GM21717 (cell line): ENCODE data around the gene SNRPD3.

Experiments
- ATAC-seq: cut with Tn5 transposase; IDR thresholded peaks from one replicate; pipeline ENCODE4 v1.9.1; 2021; ENCODE audit warnings: mild to moderate bottlenecking, moderate library complexity; ENCODE audit not compliant: unreplicated experiment

The SNRPD3 gene

GRCh38 chr22:24555165-24556039 is at the start of gene SNRPD3:
Gene SNRPD3 (plus strand): TSS chr22:24555999. CDS start chr22:24557675, 1,676 bp downstream.
- ATAC-seq, result peak; percentile 63

- ATAC-seq, result no peak
These were observed 48.9 kb upstream of the SNRPD3 start for GRCh38 chr22:24506802-24507438.

GRCh38 chr22:24507716-24508115 is 48.1 kb upstream of the SNRPD3 start:
- ATAC-seq, result no peak

DNA sequence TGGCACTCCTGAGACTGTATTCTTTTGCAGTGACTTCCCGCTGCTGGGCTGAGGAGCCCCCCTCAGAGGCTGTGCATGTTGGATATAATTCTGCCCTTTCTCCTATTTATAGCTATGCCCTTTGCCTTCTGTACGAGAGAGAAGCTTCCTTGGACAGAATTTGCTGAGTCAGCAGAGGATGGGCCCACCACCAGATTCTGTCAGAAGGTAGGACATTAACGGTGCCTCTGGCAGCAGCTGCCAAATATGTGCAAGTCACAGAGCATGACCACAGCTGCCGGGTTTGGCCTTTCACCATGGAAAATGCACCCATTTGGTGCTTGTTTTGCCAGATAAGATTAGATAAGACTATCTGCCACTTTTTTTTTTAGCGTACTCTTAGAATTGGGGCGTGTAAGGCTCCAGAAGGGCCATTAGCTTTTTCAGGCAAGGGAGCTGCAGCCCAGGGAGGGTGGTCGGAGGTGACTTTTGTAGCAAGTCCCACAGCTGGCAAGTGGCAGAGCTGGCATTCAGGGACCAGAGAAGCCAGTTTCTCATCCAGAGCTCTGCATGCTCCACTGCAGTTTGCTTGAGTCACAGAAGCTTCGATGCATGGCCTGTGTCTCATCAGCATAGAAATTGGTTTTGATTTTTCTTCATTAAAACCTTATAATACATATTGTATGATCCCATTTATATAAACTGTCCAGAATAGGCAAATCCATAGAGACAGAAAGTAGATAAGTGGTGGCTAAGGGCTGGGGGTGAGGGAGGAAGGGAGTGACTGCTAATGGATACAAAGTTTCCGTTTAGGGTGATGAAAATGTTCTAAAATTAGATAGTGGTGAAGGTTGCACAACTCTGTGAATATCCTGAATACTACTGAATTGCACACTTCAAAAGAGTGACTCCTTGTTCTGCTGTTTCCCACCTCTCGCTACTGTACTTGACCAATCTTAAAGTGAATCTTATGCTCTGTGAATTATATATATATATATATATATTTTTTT is 44.9 kb upstream of the SNRPD3 start:
- no peak for ATAC-seq

GRCh38 chr22:24512043-24512442 is 43.8 kb upstream of the SNRPD3 start:
- no peak for ATAC-seq

DNA sequence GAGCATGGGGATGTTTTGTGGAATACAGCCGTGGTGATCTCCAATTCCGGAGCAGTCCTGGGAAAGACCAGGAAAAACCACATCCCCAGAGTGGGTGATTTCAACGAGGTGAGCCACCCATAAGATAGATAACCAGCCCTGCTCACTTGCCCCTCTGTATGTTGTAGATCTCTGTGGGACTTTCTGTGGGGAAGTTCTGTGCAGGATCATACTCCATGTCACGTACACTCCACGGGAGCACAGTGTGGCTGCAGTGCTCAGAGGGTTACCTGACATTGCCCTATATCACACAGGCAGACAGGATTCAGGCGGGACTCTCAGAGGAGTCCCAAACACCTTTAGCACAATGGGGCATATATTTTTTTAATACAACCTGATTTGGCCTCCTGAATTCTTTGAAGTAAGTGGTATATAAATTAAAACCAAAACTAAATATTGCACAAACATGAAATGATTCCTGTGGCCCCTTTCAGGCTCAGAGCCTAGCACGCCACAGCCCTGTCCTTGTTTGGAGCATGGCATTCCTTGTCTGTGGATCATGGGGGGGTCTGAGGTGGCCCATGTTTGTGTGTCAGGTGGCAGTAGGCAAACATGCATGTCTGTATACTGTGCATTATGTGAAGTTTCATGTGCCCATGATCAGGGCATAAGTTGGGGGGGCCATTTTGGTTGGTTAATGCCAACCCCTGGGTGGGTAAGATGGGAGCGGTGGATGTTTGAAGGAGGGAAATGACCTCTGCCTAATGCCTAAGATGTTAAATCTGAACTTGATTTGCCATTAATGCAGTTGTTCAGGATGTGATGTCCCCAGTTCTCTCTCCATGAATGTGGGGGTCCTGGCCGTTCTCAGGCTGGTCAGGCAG is 42.2 kb upstream of the SNRPD3 start:
- ATAC-seq, result no peak

- ATAC-seq, result no peak
These were observed 41.4 kb upstream of the SNRPD3 start for GRCh38 chr22:24514241-24515026.

- ATAC-seq, result no peak
These were observed 40.8 kb upstream of the SNRPD3 start for GRCh38 chr22:24515027-24515338.

DNA sequence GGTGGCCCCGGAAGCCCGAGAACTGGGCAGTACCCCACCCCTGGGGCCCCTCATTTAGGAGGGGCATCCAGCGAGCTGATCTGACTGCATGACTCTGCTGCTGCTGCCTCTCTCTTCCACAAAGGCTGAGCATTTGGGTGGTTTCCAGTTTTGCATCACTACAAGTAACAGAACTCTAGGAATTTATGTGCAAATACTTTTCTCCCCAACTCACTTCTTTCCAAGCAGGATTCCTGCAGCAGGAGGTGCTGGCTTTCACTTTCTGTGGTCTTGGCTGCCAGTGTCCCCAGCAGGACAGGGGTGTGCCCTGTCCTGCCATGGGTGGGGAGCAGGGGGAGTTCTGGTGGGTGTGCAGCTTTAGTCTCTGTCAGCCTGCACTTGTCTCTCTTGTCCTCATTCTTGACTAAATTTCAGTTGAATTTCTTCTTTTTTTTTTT is 39.5 kb upstream of the SNRPD3 start:
- no peak for ATAC-seq

DNA sequence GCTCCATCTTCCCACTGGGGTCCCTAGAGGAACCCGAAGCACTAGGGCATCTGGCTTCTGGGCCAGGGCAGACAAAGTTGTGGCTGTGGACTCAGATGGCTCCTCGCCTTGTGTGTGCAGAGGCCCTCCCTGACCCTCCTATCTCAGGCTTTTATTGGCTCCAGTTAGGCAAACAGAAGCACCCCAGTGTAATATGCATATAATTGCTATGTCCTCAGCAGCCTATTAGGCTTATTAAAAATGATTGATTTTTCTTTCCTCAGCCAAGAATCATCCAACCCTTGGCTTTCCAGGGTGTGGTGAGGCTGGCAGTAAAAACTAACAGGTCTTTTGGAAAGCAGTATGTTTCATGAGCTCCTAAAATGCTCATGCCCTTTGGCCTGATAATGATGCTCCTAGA is 38.4 kb upstream of the SNRPD3 start:
- ATAC-seq, result no peak

- no peak for ATAC-seq
These were observed 37.6 kb upstream of the SNRPD3 start for GRCh38 chr22:24518228-24518627.

DNA sequence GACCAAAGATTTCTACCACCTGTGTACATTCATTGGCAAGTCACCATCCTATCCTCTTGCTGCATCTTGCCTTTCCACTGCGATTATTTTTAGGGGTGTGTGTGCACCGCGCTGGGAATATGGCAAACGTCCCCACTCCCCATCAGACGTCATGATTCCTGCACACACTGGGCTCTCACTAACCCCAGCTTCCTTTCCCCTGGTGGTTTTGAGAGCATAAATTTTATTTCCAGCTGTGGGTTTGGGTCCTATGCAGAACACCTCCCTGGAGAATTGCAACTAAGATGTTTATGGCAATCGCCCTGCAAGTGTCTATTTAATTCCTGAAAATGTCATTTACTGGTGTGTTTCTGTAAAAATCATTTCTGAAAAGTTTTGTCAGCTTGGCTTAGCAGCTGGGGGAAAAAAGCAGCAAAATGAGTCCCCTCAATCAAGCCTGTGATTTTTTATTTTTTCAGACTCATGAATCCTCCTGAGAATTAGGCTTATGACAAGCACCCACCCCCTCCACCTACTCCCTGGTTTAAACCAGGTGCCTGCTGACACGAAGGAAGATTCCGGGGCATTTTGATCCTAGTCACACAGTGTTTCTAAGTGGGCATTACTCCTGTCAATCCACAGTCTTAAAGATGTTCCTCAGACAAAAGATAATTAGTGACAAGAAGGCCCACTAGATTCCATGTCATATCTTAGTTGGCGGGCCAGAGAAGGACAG is 36.9 kb upstream of the SNRPD3 start:
- no peak for ATAC-seq

DNA sequence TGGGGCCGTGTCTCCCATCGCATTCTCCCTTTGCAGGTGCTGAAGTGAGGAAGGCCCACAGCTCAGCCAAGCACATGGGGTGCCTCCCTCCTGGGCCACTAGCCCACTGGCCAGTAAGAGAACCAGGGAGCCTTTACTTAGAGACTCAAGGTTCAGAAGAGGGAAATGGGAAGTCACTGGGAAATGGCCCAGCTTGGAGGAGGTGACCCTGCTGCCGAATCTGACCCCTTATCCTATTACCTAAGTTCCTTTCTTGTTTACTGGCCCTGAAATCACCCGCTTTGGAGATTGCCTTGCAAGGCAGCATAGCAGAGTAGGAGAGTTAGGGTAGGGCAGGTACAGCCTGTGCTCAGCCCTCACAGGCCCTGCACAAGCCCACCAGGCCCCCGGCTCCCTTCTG is 36.3 kb upstream of the SNRPD3 start:
- no peak for ATAC-seq

DNA sequence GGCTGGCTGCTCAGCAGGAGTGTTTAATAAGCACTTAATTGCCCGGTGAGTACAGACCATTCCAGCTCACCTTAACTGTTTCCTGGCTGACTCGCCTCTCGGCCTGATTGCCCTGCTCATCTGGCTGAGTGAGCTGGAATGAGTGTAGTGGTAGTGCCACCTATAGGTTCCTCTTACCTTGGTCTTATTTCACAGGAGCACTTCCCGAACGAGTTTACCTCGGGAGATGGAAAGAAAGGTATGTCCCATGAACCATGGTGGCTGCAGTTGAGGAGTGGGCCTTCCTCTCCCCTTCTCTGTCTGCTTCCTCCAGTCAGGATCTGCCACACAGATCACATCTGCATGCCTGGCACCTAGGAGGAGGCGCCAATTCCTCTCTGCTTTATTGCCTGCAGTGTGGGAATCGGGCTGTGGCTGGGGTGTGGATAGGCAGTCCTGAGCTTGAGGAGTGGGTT is 34.0 kb upstream of the SNRPD3 start:
- no peak for ATAC-seq

- no peak for ATAC-seq
These were observed 31.9 kb upstream of the SNRPD3 start for GRCh38 chr22:24523873-24524272.

- peak; percentile 73 for ATAC-seq
These were observed 30.3 kb upstream of the SNRPD3 start for GRCh38 chr22:24525416-24526037.

DNA sequence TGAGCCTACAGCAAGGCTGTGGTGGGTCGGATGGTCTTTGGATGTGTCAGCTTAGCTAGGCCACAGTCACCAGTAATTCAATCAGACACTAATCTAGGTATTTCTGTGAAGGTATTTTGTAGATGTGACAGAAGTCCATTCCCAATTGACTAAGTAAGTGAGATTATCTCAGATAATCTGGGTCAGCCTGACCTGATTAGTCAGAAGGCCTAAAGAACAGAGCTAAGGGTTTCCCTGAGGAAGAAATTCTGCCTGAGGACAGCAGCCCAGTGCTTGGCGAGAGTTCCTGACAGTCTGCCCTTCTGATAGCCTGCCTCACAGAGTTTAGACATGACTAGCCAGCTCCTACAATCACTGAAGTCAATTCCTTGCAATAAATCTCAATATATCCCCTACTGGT is 29.6 kb upstream of the SNRPD3 start:
- no peak for ATAC-seq

- no peak for ATAC-seq
These were observed 25.9 kb upstream of the SNRPD3 start for GRCh38 chr22:24529898-24530297.
